Measurements from ENCODE around the gene NPY5R.

GRCh38 chr4:163353054-163353453 is 9.4 kb downstream of the NPY5R start:
- no peak for TF ChIP-seq CTCF (IDR thresholded peaks at IDR 0.05)
- TF ChIP-seq POLR2A (IDR thresholded peaks at IDR 0.05) = no peak
- no peak for TF ChIP-seq EP300 (IDR thresholded peaks at IDR 0.05)
- TF ChIP-seq POLR2AphosphoS5 (IDR thresholded peaks at IDR 0.05) = no peak

Data from suprapubic skin (tissue), 4 donors.